DND-41 (cell line): ENCODE measurements around the gene KLF15.

ENCODE experiments used
- ATAC-seq: fragments of 200-7000 bp; cut with Tn5 transposase; 3 replicates; pipeline ENCODE4 v1.9.1; 2021; ENCODE audit warnings: low read depth; ENCODE audit not compliant: insufficient read depth
- DNase-seq: peaks from one replicate; pipeline ENCODE4 v3.0.0-alpha.2; 2020
- H2AFZ ChIP-seq: 2 replicates; pipeline ENCODE4 v1.6.0; 2012; ENCODE audit warnings: low read depth, low read length
- H3K27ac ChIP-seq: 2 replicates; pipeline ENCODE4 v1.5.1; 2012; ENCODE audit warnings: low read length, inconsistent platforms
- H3K27me3 ChIP-seq: fragments of 200-600 bp; sonication (generic); 2 replicates; pipeline ENCODE4 v1.6.0; 2012; ENCODE audit warnings: low read length, mild to moderate bottlenecking, inconsistent platforms; ENCODE audit not compliant: insufficient read depth, poor library complexity
- H3K36me3 ChIP-seq: 2 replicates; pipeline ENCODE4 v1.5.1; 2012; ENCODE audit warnings: low read length, inconsistent platforms; ENCODE audit not compliant: insufficient read depth
- H3K4me1 ChIP-seq: 2 replicates; pipeline ENCODE4 v1.5.1; 2012; ENCODE audit warnings: mild to moderate bottlenecking, low read length; ENCODE audit not compliant: insufficient read depth
- H3K4me2 ChIP-seq: 2 replicates; pipeline ENCODE4 v1.6.0; 2012; ENCODE audit warnings: mild to moderate bottlenecking, moderate library complexity, low read length, inconsistent platforms; ENCODE audit not compliant: insufficient read depth
- H3K4me3 ChIP-seq, 2 experiments: fragments of 200-600 bp in 1 of 2; shearing (Covaris generic) in 1 of 2; 2 replicates each; pipeline ENCODE4 v1.5.1; 2012 to 2016; ENCODE audit warnings: inconsistent platforms in 2 of 2, low read length in 2 of 2, mild to moderate bottlenecking in 2 of 2, low read depth in 1 of 2, moderate library complexity in 1 of 2
- H3K79me2 ChIP-seq: 2 replicates; pipeline ENCODE4 v1.6.0; 2012; ENCODE audit warnings: low read length, inconsistent platforms; ENCODE audit not compliant: insufficient read depth
- H3K9ac ChIP-seq: 2 replicates; pipeline ENCODE4 v1.6.0; 2012; ENCODE audit warnings: low read depth, mild to moderate bottlenecking, inconsistent platforms, low read length, moderate library complexity
- H3K9me3 ChIP-seq: 2 replicates; pipeline ENCODE4 v1.5.1; 2012; ENCODE audit warnings: low read length, moderate library complexity, mild to moderate bottlenecking, inconsistent platforms; ENCODE audit not compliant: insufficient read depth, severe bottlenecking
- H4K20me1 ChIP-seq: 2 replicates; pipeline ENCODE4 v1.6.0; 2012; ENCODE audit warnings: low read length; ENCODE audit not compliant: insufficient read depth
- EZH2 ChIP-seq: IDR thresholded peaks from 3 replicates; pipeline ENCODE4 v1.6.1; 2012; ENCODE audit warnings: borderline replicate concordance, low read depth, mild to moderate bottlenecking, moderate library complexity, low read length, inconsistent platforms; ENCODE audit not compliant: severe bottlenecking
- TF ChIP-seq, protein P1 (sequence below): IDR thresholded peaks from 2 replicates; pipeline ENCODE4 v1.5.1; 2012; ENCODE audit warnings: borderline replicate concordance, low read length, moderate library complexity, mild to moderate bottlenecking; ENCODE audit not compliant: poor library complexity, severe bottlenecking; ENCODE audit errors: extremely low read depth

Gene KLF15

DNA sequence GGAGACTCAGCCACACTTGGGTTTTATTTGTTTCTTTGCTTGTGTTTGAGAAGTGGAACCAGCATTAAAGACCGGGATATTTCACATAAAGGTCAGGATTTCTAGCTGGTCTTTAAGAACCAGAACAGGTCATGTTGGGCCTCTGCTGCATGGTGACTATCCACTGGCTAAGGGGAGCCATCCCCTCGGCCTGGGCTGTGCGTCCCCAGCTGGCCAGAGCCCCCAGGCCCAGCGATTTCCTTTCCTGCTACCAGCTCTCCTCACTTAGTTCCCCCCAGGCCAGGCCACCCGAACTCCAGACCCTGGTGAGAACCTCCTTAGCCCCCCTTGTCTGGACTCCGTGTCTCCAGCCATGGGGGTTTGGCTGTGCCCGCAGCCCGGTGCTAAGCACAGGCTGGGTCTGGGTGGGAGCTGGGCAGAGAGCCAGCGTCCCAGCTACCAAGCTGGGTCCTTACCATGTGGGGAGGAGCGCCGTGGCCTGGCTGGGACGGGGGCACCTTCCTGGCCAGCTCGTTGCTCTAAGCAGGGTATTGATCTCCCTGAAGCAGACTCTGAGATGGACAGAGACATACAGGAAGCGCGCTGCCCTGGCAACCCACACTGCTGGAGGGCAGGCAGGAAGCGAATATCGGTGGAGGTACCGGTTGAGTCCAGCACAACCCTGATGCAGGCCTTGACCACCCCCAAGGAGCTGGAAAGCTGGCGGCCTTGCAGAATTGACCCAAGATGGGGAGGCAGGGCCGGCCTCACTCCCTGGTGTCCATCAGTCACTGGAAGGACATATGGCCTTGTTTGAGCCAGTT lies 49.4 kb downstream of the KLF15 start:
- Histone ChIP-seq H3K79me2 (no peaks in the 10 kb centered on the region), H3K4me1 (no peaks in the 10 kb centered on the region), H3K27me3 (no peaks in the 10 kb centered on the region), H3K4me2 (no peak overlapping the region), H3K27ac (no peak overlapping the region), H3K36me3 (no peaks in the 10 kb centered on the region), H4K20me1 (no peaks in the 10 kb centered on the region), H2AFZ (no peak overlapping the region), H3K4me3 (no peak overlapping the region), H3K9ac (no peak overlapping the region), H3K9me3 (no peaks in the 10 kb centered on the region)
- no peak for ATAC-seq
- TF ChIP-seq EZH2, result no peak
- TF ChIP-seq, protein P1, sequence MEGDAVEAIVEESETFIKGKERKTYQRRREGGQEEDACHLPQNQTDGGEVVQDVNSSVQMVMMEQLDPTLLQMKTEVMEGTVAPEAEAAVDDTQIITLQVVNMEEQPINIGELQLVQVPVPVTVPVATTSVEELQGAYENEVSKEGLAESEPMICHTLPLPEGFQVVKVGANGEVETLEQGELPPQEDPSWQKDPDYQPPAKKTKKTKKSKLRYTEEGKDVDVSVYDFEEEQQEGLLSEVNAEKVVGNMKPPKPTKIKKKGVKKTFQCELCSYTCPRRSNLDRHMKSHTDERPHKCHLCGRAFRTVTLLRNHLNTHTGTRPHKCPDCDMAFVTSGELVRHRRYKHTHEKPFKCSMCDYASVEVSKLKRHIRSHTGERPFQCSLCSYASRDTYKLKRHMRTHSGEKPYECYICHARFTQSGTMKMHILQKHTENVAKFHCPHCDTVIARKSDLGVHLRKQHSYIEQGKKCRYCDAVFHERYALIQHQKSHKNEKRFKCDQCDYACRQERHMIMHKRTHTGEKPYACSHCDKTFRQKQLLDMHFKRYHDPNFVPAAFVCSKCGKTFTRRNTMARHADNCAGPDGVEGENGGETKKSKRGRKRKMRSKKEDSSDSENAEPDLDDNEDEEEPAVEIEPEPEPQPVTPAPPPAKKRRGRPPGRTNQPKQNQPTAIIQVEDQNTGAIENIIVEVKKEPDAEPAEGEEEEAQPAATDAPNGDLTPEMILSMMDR, result no peak
- DNase-seq, result no peak

DNA sequence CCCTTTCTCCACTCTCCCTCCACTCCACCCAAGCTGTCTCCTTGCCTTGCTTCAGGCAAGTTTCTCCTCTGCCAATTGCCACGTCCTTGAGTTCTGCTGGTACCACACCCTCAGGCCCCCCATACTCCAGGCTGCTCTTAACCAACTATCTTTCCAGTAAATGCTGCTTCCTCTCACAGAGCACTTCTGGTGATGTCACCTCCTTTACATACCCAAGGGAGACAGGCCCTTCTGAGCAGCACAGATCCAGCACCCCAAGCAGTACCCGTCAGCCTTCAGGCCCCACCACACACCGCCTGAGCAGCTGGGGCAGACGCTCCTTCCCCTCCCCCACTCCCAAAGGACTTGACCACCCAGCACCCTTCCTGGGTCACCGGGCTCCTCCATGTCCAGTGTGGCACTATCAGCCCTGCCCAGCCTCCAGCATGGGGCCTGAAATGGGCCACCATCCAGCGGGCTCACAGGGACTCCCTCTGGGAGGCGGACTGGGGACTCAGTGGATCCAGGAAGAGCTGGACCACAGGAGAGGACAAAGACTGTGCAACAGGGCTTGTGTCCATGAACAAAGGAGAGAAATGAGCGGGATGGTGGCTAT lies 50.2 kb downstream of the KLF15 start:
- ATAC-seq (no peak), DNase-seq (no peak)
- no peak overlapping the region for H3K4me3 ChIP-seq
- H3K4me1 ChIP-seq, result no peaks in the 10 kb centered on the region
- H3K79me2 ChIP-seq, result no peaks in the 10 kb centered on the region
- H3K36me3 ChIP-seq, result no peaks in the 10 kb centered on the region
- TF ChIP-seq, protein P1, result no peak
- TF ChIP-seq EZH2, result no peak
- no peak overlapping the region for H3K27ac ChIP-seq
- no peak overlapping the region for H3K4me2 ChIP-seq
- H2AFZ ChIP-seq, result no peak overlapping the region
- H3K9ac ChIP-seq, result no peak overlapping the region
- no peaks in the 10 kb centered on the region for H3K9me3 ChIP-seq
- no peaks in the 10 kb centered on the region for H3K27me3 ChIP-seq
- no peaks in the 10 kb centered on the region for H4K20me1 ChIP-seq

DNA sequence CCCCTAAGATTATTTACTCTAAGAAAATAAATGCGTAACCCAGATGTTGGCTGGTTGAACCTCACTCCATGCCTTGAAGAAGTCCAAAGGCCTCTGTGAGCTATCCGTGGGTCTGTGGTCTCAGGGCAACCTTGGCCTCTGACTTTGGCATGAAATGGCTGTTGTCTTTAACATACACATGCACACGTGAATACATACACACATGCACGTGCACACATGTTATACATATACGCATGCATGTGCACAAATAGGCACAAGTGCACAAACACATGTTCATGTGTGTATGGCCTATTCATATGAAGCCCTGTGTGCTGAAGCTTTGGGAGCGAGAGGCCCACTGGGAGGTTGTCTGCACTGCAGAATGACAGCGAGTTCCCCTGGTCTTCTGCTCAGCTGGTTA lies 50.8 kb downstream of the KLF15 start:
- Histone ChIP-seq H4K20me1 (no peaks in the 10 kb centered on the region), H2AFZ (no peak overlapping the region), H3K4me1 (no peaks in the 10 kb centered on the region), H3K79me2 (no peaks in the 10 kb centered on the region), H3K9ac (no peak overlapping the region), H3K27me3 (no peaks in the 10 kb centered on the region), H3K27ac (no peak overlapping the region), H3K4me3 (no peak overlapping the region), H3K9me3 (no peaks in the 10 kb centered on the region), H3K36me3 (no peaks in the 10 kb centered on the region), H3K4me2 (no peak overlapping the region)
- ATAC-seq, result no peak
- DNase-seq, result no peak
- TF ChIP-seq, protein P1, result no peak
- no peak for TF ChIP-seq EZH2
